Astrocyte of the spinal cord (primary cell): ENCODE data around the gene EIPR1.

Experiments
- DNase-seq: peaks from one replicate; pipeline ENCODE4 v3.0.0; 2011; ENCODE audit warnings: low read depth, low spot score
- H3K4me3 ChIP-seq: 2 replicates; pipeline ENCODE4 v1.5.1; 2011; ENCODE audit warnings: low read depth, mild to moderate bottlenecking, low read length, moderate library complexity
- CTCF ChIP-seq: IDR thresholded peaks from 2 replicates; pipeline ENCODE4 v1.5.1; 2012; ENCODE audit warnings: low read depth, mild to moderate bottlenecking, low read length, inconsistent platforms
- in situ Hi-C: cut with HindIII; loops from 2 replicates; pipeline ENCODE4 v1.10.0; 2017; ENCODE audit warnings: low sequenced_read_pairs

The EIPR1 gene

GRCh38 chr2:3392216-3392615 lies 14.6 kb upstream of the EIPR1 start:
- in situ Hi-C loops, result no loop called here
- DNase-seq, result no peak
- TF ChIP-seq CTCF, result no peak
- H3K4me3 ChIP-seq, result no peak overlapping the region

GRCh38 chr2:3390041-3390440 lies 12.4 kb upstream of the EIPR1 start:
- in situ Hi-C loops, result no loop called here
- no peak overlapping the region for H3K4me3 ChIP-seq
- no peak for TF ChIP-seq CTCF
- no peak for DNase-seq

DNA sequence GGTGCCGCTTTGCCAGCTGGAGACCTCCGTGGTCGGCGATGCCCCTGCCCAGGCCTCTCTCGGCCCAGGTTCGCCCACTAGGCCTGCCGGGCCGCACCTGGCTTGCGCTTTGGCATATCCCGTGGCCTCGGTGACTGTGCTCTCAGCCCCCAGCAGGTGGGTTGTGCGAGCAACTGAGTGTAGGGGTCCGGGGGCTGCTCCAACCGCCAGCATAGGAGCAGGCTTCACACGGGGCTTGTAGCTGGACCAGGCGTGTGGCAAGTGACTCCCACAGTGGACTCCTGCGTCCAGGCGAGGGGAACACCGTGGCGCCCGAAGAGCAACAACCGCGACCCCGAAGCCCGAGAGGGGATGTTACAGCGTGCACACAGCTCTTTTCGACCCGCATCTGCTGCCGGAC lies 11.6 kb upstream of the EIPR1 start:
- TF ChIP-seq CTCF, result no peak
- no peak overlapping the region for H3K4me3 ChIP-seq
- DNase-seq, result no peak
- in situ Hi-C loops, result no loop called here

DNA sequence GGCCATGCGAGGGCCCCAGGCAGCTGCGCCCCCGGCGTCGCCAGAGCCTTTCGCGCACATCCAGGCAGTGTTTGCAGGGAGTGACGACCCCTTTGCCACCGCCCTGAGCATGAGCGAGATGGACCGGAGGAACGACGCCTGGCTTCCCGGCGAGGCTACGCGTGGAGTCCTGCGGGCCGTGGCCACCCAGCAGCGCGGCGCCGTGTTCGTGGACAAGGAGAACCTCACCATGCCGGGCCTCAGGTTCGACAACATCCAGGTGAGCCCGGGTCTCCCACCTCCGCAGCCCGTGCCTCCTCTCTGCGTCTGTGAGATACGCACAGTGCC lies 10.8 kb upstream of the EIPR1 start:
- H3K4me3 ChIP-seq, result no peak overlapping the region
- in situ Hi-C loops, result no loop called here
- TF ChIP-seq CTCF, result no peak
- DNase-seq, result no peak

- DNase-seq, result no peak
- in situ Hi-C loops, result no loop called here
- TF ChIP-seq CTCF, result no peak
- no peak overlapping the region for H3K4me3 ChIP-seq
Observed at GRCh38 chr2:3387644-3388411, 10.2 kb upstream of the EIPR1 start.

GRCh38 chr2:3387011-3387410 lies 9.4 kb upstream of the EIPR1 start:
- no peak overlapping the region for H3K4me3 ChIP-seq
- TF ChIP-seq CTCF, result no peak
- in situ Hi-C loops, result no loop called here
- no peak for DNase-seq

GRCh38 chr2:3386448-3386958 lies 8.9 kb upstream of the EIPR1 start:
- TF ChIP-seq CTCF, result no peak
- DNase-seq, result no peak
- in situ Hi-C loops, result no loop called here
- no peak overlapping the region for H3K4me3 ChIP-seq
